Transverse colon (tissue), 3 donors: Measurements from ENCODE around the gene ANKRD44.

Source experiments
- POLR2A ChIP-seq: fragments of 450-650 bp; IDR thresholded peaks from one replicate; pipeline ENCODE4 v1.6.1; 2016; ENCODE audit warnings: antibody characterized with exemption, mild to moderate bottlenecking, moderate library complexity
- TF ChIP-seq, protein P1 (sequence below), 5 experiments: fragments of 200-600 bp in 3 of 5; fragments of 450-650 bp in 2 of 5; sonication (generic) in 3 of 5; IDR thresholded peaks; 1 replicate in 2 of 5; 2 replicates in 3 of 5; pipeline ENCODE4 v1.5.1; 2016 to 2017; ENCODE audit warnings: antibody characterized with exemption in 5 of 5, inconsistent platforms in 3 of 5, mild to moderate bottlenecking in 2 of 5, moderate library complexity in 1 of 5

DNA sequence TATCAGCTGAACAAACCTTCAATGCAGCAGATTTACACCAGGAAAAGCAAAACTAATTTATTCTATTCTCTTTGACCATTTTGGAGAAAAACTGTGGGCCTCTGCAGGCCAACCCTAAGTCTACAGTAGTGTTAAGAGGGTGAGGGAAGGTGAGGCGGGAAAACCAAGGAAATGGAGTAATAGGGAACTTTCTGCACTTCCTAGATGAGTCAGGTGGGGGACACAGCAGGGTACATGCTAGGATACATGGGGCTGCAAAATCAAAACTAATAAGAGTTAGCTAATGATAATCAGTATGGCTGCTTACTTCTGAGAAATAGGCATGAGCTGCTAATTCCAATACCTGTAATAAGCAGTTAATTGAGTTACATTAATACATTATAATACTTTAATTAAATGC is 318.1 kb downstream of the ANKRD44 start:
- TF ChIP-seq, protein P1, sequence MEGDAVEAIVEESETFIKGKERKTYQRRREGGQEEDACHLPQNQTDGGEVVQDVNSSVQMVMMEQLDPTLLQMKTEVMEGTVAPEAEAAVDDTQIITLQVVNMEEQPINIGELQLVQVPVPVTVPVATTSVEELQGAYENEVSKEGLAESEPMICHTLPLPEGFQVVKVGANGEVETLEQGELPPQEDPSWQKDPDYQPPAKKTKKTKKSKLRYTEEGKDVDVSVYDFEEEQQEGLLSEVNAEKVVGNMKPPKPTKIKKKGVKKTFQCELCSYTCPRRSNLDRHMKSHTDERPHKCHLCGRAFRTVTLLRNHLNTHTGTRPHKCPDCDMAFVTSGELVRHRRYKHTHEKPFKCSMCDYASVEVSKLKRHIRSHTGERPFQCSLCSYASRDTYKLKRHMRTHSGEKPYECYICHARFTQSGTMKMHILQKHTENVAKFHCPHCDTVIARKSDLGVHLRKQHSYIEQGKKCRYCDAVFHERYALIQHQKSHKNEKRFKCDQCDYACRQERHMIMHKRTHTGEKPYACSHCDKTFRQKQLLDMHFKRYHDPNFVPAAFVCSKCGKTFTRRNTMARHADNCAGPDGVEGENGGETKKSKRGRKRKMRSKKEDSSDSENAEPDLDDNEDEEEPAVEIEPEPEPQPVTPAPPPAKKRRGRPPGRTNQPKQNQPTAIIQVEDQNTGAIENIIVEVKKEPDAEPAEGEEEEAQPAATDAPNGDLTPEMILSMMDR (IDR thresholded peaks at IDR 0.05): no peak
- TF ChIP-seq POLR2A: no peak
